NCI-H1048 (cell line): Measurements from ENCODE around the gene DDX51.

Source experiments
- DNase-seq: peaks from one replicate; lab custom pipeline; 2025; lab: John Stamatoyannopoulos, UW

The DDX51 gene

DNA sequence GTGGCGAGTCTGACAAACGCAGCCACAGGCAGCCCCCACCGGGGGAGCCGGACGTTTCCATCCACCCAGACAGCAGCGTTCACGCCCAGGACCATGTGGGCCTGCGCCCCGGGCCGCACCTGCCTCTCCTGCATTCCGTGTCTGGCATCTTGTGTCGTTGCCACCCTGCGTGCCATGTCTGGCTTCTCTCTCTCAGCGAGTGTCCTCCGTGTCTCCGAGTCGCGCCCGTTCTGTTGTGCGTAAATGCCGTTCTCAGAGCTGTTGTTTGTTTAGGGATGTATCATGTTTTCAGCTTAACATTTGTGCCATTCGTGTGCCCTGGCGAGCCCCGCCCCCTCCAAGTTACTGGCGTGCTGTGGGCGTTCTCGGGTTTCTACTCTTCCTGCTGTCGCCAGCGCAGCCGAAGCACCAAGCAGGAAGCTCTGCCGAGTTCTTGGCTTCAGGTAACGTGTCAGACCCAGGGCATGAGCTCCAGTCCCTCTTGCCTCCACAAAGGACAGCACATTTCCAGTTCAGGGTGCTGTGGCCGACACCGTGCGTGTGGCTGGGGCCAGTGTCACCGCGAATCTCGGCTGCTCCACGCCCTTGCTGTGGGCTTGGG lies 34.8 kb upstream of the DDX51 start:
- no peak for DNase-seq

DNA sequence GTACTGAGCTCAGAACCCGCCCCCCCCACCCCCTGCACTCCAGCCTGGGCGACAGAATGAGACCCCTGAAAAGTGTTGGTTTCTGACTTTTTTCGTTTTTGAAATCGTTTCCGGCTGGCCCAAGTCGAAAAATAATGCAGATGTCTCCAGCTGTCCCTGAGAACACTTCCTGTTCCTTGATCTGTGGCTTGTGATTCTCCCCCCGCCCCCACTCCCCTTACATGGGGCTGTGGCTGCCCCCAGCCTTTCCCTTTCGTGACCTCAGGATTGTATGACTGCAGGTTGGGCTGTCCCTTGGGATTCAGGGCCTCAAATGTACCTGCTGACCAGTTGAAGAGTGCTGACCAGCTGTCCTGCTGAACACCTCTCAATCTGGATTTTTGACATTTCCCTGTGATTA lies 34.2 kb upstream of the DDX51 start:
- DNase-seq: no peak

DNA sequence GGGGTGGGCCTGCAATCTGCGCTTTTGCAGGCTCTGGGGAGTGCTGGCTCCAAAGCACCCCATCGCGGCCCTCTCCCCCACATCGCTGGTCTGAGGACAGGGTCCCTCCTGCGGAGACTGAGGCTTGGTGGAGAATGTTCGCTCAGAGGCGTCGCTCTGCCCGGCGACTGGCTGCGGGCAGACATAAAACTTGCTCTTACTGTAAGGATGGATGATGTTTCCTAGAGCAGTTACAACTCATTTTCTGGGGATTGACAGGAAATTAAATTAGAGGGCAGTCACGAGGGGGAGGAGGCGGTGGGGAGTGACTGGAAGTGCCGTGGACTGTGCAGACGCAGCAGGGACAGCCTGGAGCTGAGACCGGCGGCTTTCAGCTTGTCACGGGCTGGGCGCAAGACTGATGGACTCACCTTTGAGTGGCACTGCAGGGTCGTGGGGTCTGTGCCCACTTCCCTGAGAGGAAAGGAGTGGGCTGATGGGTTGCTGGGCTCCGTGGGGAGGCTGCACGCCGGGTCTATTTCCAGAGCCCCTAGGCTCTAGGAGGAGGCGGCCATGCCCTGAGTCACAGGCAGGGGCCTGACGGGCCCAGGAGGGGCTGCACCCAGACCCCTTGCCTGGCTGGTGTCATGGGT lies 32.9 kb upstream of the DDX51 start:
- no peak for DNase-seq

DNA sequence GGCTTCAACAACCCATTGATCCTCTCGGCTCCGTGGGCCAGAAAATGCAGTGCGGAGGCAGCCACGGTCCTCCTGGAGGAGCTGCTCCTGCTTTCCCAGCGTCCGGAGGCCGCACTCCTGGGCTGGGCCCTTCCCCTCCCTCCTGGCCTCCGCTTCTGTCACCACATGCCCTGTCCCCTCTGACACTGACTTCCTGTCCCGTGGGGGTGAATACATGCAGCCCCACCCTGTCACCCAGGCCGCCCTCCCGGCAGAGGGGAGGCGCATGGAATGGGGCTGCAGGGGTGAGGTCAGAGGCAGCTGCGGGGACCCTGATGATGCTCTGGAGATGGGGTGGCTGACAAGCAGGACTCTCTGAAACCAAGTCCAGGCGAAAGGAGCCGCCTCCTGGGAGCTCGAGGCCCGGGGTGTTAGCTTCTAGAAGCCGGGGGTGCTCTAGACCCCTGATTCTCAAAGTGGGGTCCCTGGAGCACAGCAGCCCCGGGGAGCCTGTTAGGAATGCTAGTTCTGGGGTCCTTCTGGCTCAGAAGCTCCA lies 32.3 kb upstream of the DDX51 start:
- no peak for DNase-seq

DNA sequence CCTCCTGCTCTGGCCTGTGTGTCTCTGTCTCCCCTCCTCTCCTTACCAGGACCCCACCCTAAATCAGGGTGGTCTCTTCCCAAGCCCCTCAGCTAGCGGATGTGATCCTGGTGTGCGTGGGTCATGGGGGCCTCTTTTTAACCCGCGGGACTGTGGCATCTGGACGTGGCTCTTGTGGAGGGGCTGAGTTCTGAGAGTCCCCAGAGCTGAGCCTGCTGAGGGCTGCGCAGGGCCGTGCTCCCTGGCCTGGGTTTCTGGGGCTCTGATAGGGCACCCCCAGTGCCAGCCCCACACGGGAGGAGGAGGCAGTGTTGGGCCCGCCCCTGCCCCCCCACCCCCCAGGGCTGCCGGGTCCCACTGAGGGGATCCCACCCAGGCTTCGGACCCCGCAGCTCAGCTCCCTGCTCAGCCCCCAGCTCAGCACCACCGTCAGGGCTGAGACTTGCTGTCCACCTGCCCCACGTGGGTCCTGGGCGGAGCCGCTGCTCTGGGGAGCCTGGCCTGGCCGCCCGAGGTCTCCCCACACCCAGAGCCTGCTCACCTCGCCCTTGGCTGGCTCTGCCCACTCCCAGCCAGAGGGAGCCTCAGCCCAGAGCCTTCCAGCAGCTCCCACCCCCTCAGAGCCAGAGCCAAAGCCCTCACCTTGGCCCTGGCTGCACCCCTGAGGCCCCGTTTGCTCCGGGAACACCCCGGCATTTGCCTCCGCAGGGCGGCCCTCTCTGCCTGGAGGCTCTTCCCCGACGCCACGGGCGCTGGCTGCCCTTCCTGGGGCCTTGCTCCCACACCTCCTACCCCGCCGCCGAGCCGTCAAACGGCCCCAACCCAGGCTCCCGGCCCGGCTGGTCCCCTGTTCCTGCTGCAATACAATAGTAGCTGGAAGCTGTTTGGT lies 31.6 kb upstream of the DDX51 start:
- DNase-seq: no peak

DNA sequence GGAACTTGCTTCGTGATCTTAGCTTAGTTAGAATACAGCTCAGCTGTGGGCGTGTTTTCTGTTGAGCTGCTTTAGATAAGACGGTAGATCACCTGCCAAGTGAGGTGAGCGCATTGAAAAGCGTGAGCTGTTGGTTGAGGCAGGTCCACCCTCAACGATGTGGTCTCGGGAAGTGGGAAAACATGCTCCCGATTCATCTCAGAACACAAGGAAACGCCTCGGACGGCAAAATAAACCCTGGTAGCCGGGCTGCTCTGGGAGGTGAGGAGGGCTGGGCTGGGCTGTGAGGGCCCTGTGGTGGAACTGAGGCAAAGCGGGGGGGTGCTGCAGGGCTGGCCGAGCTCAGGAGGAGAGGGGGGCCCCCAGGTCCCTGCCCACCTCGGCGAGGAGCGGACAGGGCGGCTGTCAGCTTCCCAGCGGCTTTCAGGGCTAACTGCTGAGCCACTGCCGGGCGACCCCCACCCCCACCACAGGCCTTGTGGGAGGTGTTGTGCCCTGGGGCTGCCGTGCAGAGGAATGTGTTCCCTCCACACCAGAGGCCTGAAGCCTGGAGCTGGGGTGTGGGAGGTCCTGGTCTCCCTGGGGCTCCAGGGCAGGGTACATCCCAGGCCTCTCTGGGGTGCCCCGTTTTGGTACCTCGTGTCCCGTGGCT lies 30.8 kb upstream of the DDX51 start:
- no peak for DNase-seq

DNA sequence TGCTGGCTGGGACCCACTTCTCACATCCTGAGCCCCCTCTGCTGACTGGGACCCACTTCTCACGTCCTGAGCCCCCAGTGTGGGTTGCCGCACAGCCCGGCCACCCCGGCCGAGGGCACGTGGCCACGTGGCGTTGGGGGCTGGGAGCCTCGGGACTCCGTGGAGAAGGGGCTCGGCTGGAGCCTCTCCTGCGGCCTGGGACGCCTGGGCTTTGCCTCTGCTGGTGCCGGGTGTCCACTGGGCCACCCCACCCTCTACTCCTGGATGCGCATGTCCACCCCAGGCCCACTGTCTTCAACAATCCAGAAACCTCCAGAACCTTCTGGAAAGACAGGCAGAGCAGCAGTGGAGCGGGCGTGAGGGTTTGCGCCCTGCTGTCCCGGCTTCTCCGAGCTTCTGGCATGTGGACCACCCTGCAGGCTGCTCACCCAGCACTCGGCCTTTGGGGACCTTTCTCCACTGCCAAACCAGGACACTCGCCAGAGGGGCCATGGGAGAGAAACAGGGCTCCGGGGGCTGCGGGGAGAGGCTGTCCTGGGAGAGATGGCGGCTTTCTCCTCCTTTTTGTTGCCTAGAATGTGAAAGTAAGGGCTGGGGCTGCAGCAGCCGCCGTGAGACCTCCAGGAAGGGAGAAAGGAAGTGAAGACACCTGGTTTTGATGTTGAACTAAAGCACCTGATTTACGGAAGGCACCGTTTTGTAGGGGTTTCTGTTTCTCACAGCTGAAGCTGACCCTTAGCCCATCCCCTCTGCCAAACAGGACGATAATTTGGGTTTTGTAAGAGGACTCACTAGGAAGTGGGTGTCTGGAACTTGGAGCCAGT lies 30.1 kb upstream of the DDX51 start:
- DNase-seq: no peak

DNA sequence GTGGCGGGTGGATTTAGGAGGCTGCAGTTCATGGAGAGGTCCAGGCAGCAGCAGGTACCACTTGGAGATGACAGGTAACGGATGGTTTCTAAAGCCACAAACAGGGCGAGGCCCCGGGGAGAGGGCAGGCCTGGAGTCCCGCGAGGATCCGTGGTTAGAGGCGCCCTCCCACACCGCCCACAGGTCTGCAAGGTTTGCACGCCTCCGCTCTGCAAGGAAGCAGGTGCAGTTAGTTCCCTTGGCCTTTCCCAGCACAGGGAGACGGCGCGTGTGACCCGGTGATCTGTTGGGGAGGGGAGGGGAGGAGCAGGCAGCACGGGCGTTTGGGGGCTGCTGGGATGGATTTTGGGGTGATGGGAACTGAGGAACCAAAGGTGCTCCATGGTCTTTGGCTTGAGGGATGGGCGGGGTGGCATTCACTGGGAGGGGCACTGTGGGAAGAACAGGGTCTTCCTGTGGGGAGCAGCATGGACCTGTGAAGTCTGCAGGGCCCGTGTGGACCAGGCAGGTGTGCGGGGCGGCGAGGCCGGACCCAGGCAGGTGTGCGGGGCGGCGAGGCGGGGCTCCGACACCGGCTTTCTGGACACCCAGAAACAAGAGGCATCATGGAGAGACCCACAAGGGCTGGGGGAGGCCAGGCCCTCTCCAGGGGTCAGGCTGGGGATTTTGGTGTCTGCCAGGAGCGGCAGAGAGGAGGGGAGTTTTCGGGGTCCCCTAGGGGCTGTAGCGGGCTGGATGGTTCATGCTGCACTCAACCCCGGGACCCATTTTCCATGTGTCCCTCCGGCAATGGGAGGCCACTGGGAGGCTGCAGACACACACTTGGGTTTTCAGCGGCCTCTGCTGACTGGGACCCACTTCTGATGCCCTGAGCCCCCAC lies 29.3 kb upstream of the DDX51 start:
- no peak for DNase-seq

DNA sequence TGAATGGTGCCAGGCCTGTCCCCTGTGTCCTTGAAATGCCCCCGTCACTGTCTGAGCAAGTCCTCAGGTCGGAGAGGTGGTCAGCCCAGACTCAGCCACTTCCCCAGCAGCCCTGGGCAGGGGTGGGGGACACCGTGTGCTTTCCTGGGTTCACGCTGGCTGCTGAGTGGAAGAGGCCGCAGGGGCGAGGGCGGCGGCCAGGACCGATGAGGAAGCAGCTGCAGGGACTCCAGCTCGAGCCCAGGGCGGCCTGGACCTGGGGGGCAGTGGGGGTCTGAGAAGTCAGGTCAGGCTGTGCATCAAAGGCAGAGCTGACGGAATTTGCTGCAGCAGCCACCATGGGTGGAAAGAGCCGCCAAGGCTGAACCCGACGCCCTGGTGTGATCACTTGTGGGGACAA lies 28.5 kb upstream of the DDX51 start:
- DNase-seq: no peak

DNA sequence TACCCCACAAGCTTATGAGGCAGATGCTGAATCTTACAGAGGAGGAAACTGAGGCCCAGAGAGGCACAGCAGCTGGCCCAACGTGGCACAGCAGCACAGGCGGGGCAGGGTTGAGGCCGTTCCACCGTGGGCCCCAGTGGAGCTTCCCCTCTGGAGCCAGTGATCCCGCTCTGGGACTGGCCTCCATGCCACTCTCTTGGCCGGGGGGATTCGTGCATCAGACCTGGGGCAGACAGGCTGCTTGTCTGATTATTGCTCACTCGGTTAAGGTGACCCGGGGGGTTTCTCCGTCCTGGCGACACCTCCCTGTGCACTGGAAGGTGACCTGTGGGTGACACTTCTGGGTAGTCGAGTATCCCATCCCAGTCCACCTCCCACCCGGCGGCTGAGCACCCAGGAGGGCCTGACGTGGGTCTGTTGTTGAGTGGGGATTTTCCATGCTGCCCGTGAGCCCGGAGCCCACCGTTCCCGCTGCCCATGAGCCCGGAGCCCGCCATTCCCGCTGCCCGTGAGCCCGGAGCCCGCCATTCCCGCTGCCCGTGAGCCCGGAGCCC lies 27.9 kb upstream of the DDX51 start:
- no peak for DNase-seq

DNA sequence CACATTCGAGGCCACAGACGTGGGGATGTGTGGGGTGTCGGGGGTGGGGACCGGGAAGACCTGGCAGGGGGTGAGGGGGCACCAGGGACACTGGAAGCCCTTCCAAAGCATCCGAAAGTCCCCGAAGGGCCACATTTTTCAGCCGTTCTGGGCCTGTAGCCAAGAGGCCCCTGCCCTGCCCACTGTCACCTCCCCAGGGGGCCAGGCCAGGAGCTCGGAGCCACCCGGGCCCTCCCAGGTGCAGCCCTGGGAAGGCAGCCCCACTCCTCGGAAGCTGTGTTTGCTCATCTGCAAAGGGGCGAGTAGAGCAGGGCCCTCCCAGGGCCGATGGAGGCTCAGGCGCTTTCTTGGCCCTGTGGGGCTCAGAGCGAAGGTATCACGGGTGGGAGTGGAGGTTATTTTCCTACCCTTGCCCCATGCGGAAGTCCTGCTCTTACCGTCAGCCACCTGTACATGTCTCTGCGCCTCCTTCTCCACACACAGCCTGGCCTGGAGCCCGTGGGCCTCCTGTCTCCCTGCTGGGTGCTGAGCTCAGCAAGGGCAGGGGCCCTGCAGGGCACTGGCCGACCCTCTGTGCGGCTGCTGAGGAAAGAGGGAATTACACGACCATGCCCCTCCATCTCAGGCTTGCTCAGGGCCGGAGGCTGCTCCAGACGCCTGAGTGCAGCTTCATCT lies 27.3 kb upstream of the DDX51 start:
- DNase-seq: no peak

DNA sequence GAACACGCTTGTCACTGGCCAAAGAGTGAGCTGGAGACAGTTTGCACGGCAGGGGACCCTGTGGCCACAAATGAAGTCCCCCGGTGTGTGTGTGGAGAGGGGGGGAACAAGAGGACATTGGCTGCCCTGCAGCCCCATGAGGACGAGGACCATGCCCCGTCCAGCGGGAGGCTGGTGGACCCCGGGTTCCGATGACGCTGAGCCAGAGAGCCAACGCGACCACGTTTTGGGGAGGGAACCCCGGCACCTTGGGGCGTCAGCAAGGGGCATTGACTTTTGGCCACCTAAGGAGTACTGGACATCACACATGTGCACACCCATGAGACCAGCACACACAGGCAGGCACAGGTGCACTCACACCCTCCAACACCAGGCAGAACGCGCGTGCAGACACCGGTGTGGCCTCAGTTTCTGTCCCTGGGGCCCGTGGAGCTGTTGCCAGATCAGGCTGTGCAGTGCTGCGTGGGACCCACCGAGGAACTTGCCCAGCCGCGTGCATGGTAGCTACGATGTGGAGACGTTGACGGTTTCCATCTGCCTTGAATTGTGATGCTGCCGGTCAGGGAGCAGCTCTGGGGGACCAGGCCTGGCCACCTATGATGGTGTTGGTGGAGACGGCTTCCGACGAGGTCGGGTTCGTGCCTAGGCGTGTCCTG lies 26.6 kb upstream of the DDX51 start:
- no peak for DNase-seq

DNA sequence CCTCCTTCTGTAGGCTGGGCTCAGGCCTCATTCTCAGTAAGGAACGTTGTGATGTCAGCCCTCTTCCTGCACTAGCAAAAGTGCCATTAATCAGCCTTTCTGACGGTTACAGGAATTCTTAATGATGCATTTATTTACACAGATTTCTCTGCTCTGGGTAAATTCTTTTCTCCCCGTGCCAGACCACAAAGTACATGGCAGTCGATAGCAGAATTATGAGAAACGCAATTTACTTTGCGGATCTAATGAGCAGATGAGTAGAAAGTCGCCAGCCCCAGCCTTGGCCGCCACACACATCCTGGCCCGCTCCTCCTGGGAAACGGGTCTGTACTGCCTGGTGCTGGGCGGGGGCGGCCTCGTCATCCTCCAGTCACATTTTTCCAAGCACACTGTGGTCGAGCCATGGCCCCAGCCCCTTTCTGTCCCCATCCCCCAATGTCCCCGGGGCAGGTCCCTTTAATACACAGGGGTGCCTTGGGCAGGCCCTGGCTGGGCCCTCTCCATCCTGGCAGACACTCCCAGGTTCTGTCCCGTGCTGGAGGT lies 26.0 kb upstream of the DDX51 start:
- DNase-seq: no peak

DNA sequence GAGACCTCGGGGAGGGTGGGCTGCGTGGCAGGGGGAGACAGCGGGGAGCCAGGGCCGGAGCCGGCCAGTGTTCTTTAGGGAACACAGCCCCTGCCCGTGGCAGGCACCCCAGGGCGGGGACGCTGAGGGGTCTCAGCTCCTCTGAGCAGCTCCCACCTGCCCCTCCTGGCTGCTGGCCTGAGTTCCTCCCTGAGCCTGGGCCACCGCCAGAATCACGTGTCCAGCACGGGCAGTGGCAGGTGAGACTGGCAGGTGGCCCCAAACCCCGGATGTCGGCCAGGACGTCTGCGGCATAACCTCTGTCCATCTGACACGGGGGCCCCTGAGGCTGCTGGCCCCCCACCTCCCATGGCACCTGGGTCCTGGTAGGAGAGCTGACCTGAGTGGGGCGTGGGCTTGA lies 25.3 kb upstream of the DDX51 start:
- DNase-seq: no peak

DNA sequence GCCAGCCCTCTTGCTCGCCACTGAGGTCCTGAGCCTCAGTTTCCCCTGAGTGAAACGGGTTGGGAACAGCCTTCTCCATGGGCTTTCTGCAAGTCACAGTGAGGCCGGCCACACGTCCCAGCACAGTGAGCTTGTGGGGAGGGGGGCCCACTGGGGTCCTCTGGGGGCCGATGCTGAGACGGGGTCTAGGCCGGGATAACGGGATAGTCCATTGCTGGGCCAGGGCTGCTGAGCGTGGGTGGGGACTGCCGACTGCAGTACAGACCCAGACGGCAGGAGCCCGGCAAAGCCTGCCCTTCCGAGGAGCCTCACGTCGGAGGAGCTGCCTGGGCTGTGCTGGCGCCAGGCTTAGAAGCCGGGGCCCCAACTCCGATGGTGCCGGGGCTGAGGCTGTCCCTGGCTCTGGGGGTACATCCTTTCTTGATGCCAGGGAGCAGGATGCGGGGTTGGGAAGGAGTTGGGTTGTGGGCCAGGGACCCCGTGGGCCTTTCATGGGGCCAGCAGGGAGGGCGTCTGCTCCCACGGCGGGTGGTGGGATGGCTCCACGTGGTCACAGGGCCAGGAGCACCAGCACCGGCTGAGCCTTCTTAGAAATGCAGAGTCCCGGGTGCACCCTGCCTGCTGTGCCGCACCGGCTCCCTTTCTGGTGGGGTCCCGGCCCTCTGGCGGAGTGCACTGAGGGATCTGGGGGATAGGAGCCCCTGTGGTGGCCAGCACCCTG lies 24.4 kb upstream of the DDX51 start:
- DNase-seq: no peak

DNA sequence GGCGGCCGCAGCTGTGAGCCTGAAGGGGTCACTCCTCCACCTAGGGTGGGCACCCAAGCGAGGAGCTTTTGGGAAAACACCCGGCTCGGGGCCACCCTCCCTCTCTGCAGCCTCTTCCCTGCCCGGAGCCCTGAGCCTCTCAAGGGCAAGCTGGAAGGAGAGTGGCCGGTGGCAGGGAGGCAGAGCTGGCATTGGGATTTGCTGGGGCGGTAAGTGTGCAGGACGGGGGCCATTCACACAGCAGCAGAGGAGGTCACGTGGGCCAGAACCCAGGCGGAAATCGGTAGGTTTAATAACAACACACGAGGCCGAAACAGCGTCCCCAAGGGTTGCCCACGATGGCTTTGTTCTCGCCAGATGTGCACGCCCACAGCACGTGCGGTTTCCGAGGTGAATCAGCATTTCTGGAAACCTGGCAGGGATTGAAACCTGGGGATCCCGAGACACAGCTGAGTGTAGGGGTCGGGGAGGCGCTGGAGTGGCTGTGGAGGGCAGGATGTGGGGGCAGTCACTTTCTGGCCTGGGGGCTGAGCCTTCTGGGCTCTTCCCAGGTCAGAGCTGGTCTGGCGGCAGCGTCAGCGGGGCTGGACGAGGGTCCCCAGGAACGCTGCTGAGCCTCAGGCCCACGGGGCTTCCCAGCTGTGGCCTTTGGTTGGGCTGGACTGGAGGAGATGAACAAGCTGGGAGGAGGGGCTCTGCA lies 23.6 kb upstream of the DDX51 start:
- no peak for DNase-seq

DNA sequence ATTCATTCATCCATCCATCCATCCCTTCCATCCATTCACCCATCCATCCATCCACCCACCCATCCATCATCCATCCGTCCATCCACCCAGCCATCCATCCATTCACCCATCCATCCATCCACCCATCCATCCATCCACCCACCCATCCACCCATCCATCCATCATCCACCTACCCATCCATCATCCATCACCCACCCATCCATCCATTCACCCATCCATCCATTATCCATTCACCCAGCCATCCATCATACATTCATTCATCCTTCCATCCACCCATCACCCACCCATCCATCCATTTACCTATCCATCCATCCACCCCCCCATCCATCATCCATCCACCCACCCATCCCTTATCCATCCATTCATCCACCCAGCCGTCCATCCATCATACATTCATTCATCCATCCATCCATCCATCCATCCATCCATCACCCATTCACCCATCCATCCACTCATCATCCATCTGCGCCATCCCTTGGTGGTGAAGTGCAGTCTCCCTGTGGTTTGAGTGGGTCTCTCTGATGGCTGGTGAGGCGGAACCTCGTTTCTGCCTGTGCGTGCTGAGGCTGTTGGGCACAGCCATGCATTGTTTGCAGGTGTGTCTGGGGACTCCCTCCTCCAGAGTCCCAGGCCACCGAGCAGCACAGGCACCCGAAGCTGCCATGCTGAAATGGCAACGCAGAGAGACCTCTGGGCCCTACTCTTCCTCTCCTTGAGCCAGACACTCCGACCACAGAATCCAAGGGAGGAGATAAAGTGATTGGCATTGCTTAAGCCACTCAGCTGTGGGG lies 22.9 kb upstream of the DDX51 start:
- no peak for DNase-seq
